Muscle layer of colon (tissue), 2 donors: ENCODE data around the gene NTNG2.
"Not testable (repeated sequence)": the region's sequence is repeated elsewhere in the genome, so short reads cannot be mapped to it uniquely, and the experiment has no call there.

Experiments used
- H3K27ac ChIP-seq: one replicate; pipeline ENCODE4 v1.7.0; 2013; ENCODE audit warnings: low read depth, mild to moderate bottlenecking, low read length, moderate library complexity
- H3K27me3 ChIP-seq, 2 donors: one replicate each; pipeline ENCODE4 v1.7.0; 2013; ENCODE audit warnings: low read length in 2 of 2, mild to moderate bottlenecking in 2 of 2; ENCODE audit not compliant: insufficient read depth in 2 of 2, control insufficient read depth in 1 of 2
- H3K36me3 ChIP-seq: one replicate; pipeline ENCODE4 v1.7.0; 2013; ENCODE audit warnings: mild to moderate bottlenecking, low read length; ENCODE audit not compliant: insufficient read depth
- H3K4me1 ChIP-seq: one replicate; pipeline ENCODE4 v1.7.0; 2013; ENCODE audit warnings: mild to moderate bottlenecking, low read length; ENCODE audit not compliant: insufficient read depth
- H3K4me3 ChIP-seq, 2 donors: one replicate each; pipeline ENCODE4 v1.7.0; 2013; ENCODE audit warnings: low read length in 2 of 2, low read depth in 1 of 2, mild to moderate bottlenecking in 1 of 2, moderate library complexity in 1 of 2
- H3K9ac ChIP-seq: one replicate; pipeline ENCODE4 v1.7.0; 2013; ENCODE audit warnings: low read length
- H3K9me3 ChIP-seq: one replicate; pipeline ENCODE4 v1.7.0; 2013; ENCODE audit warnings: mild to moderate bottlenecking, low read length
- donor health status: abdominal sarcoma.
- donor health status: Adenocarcinoma of cecum.

NTNG2 gene

DNA sequence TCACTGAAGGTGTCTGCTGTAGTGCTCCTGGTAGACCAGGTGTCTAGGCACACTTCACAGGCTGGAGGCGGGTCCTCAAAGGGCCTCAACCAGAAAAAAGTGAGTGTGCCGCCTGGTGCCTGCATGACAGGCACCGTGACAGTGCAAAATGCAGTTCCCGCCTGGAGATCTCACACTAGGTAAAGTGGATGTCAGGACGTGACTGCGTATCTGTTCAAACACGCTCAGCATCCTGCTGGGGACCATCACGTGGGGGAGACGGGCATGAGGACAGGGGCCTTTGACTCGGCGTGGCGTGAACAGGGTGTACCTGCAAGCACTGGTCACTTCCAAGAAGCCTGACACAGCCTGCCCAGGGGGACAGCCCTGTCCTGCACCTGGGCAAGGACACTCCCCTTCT, 32.3 kb upstream of the NTNG2 start:
- Histone ChIP-seq H3K9ac (no peak overlapping the region), H3K36me3 (no peaks in the 10 kb centered on the region), H3K27me3 (peaks cover 15 to 18% of the 10 kb centered on the region in 2 donors)

DNA sequence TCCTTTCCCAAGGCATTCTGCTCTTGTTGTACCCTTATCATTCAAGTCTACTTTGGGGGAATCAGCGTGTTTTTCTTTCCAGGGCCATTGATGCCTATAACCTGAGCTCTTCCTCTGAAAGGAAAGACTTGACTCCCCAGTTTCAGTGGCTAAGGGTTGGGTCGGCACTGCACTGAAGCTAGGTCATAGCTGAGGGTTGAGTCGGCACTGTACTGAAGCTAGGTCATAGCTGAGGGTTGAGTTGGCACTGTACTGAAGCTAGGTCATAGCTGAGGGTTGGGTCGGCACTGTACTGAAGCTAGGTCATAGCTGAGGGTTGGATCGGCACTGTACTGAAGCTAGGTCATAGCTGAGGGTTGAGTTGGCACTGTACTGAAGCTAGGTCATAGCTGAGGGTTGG, 27.8 kb upstream of the NTNG2 start:
- peaks cover 4 to 27% of the 10 kb centered on the region in 2 donors for H3K27me3 ChIP-seq
- not testable (repeated sequence) for H3K36me3 ChIP-seq, H3K4me1 ChIP-seq, H3K9ac ChIP-seq, H3K9me3 ChIP-seq, H3K27ac ChIP-seq, H3K4me3 ChIP-seq

More for the DNA sequence above, 32.3 kb upstream of the NTNG2 start:
- H3K4me1 ChIP-seq = no peaks in the 10 kb centered on the region
- no peaks in the 10 kb centered on the region for H3K9me3 ChIP-seq
- no peak overlapping the region for H3K27ac ChIP-seq
- H3K4me3 ChIP-seq = no peak overlapping the region

DNA sequence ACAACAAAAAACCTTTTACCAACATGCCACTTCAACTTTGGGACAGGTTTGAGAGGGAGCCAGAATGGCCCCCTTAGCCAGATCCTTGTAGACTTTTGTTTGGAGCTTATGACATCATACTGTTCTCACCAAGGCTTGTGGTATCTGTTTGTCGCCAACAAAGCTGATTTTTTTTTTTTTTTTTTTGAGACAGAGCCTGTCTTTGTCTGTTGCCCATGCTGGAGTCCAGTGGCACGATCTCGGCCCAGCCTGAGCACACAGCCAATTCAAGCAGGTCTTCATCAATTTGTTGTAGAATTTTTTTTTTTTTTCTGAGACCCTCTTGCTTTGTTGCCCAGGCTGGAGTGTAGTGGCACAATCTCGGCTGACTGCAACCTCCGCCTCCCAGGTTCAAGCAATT, 26.4 kb upstream of the NTNG2 start:
- Histone ChIP-seq H3K4me3 (no peak overlapping the region), H3K27ac (no peak overlapping the region), H3K9ac (no peak overlapping the region), H3K36me3 (no peaks in the 10 kb centered on the region), H3K4me1 (no peaks in the 10 kb centered on the region), H3K9me3 (no peaks in the 10 kb centered on the region), H3K27me3 (peaks cover 9 to 32% of the 10 kb centered on the region in 2 donors)

DNA sequence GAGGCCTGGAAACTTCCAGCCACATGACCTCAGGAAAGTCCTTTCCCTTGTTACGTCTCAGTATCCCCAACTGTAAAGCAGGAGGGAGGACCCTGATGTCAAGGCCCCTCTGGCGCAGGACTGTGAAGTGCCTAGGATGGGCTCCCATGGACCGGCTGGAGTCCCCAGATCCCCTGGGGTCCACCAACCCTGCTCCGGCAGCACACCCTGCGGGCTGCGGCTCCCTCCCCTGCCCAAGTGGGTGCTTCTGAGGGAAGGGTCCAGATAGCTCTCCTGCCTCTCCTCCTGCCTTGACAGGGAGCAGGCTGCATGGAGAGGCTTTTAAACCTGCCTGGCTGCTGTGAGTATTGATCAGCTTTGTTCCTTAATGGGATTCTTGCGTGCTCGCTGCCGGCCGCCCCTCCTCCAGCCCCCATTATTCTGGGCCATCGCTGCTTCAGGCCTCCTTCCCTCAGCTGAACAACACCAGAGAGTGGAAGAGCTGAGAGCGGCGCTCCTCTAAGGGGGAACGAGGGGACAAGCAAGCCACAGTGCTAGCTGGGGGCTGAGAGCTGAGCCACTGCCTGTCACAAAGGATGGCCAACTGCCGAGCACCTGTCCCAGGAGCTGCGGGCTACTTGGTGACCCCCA, 25.6 kb upstream of the NTNG2 start:
- Histone ChIP-seq H3K27ac (no peak overlapping the region), H3K4me1 (peaks cover under 1% of the 10 kb centered on the region), H3K9ac (no peak overlapping the region), H3K36me3 (no peaks in the 10 kb centered on the region), H3K4me3 (no peak overlapping the region), H3K27me3 (peaks cover 11 to 34% of the 10 kb centered on the region in 2 donors), H3K9me3 (no peaks in the 10 kb centered on the region)

DNA sequence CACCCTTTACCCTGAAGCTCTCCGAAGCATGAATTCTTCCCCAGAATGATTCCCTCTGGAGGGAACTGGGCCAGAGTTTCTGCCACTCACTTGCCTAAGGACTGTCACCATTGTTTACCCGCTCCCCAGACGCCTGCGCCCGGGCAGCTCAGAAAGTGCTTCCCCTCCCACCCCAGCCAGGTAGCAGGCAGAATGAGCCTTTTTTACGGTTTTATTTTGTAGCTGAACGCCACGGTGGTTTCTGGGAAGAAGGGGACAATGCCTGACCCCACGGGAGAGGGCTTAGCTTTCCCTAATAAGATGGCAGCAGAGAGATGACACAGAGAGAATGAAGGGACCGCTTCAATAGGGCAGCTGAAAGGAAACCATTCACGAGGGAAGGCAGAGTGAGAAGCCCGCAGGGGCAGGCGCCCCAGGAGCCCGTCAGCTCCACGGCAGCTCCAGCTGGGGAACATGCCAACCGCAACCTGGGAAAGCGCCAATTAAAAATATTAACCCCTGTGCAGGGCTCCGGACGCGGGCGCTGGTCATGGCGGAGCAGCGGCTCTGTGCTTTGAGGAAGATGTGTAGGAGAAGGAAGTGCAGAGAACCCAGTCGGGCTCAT, 20.4 kb upstream of the NTNG2 start:
- H3K4me3 ChIP-seq = peak overlapping the region in 1 of 2 donors; percentile 15
- H3K27me3 ChIP-seq = peaks cover 21 to 52% of the 10 kb centered on the region in 2 donors

DNA sequence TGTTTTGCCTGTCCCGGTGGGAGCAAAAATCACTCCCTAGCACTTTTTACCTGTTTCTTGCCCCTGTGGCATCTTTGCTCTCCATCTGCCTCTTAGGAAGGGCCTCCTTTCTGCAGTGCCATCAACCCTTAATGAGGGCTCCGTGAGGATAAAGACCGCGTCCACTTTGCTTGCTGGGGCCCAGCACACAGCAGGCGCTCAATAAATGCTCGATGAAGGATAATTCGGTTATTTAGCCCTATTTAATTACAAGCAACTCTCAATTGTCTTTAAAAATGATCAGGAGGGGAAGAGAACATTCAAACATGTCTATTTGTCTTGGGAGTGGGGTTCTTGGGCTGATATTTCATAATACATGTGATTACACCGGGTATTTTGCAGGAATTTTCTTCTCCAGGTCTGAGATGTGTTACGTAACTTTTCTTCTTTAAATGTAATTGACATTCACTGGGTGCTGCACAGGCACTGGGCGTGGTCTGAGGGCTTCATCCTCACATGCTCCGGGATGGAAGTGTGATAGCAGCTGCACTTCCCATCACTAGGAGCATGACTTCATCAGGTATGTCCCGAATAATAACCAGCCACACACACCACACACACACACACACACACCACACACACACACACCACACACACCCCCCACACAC, 19.8 kb upstream of the NTNG2 start:
- peak overlapping the region in 1 of 2 donors; percentile 15 for H3K4me3 ChIP-seq
- no peak overlapping the region for H3K9ac ChIP-seq
- no peak overlapping the region for H3K27ac ChIP-seq
- H3K36me3 ChIP-seq = no peaks in the 10 kb centered on the region
- peaks cover 21 to 55% of the 10 kb centered on the region in 2 donors for H3K27me3 ChIP-seq
- no peaks in the 10 kb centered on the region for H3K9me3 ChIP-seq
- peaks cover 6% of the 10 kb centered on the region for H3K4me1 ChIP-seq

More for the DNA sequence above, 20.4 kb upstream of the NTNG2 start:
- H3K27ac ChIP-seq = no peak overlapping the region
- H3K4me1 ChIP-seq = peaks cover 6% of the 10 kb centered on the region
- no peaks in the 10 kb centered on the region for H3K36me3 ChIP-seq
- no peaks in the 10 kb centered on the region for H3K9me3 ChIP-seq
- H3K9ac ChIP-seq = no peak overlapping the region

DNA sequence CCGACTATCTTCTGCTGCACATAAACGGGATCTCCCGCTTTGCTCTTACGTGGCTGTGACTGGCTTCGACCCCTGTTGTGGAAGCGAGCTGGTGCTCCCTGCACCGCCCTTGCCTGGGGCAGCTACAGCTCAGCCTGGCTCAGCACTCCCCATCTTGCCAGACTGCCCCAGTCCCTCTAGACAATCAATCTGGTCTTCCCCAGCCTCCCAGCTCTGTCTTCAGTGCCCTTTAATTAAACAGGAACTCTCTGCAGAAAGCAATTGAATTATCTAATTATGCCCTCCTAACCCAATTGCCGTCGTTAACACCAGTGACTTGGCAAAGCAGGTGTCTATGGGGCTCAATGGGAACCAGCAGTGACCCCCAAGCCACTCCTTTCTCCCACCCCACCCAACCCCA, 18.9 kb upstream of the NTNG2 start:
- Histone ChIP-seq H3K9ac (no peak overlapping the region), H3K27me3 (peaks cover 21 to 54% of the 10 kb centered on the region in 2 donors), H3K27ac (no peak overlapping the region)

DNA sequence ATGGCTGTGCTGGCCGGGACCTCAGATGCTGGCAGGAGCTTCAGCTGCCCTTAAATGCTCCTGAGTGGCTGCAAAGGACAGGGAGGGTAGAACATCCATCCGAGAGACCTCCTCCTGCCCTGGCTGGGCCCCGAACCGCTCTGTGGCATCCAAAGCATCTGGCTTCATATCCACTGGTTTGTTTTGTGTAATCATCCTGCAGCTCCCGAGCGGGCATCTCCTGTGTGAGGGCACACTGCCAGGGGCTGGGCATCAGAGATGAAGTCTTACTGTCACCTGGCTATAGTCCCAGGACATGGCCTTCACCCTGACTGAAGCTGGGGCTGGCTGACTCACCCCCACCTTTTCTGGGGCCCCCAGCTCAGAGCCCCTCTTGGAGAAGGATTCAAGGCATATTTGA, 18.5 kb upstream of the NTNG2 start:
- no peaks in the 10 kb centered on the region for H3K36me3 ChIP-seq
- H3K27me3 ChIP-seq = peaks cover 21 to 54% of the 10 kb centered on the region in 2 donors
- no peaks in the 10 kb centered on the region for H3K9me3 ChIP-seq
- H3K9ac ChIP-seq = no peak overlapping the region
- no peak overlapping the region for H3K4me3 ChIP-seq
- H3K4me1 ChIP-seq = peaks cover 6% of the 10 kb centered on the region
- no peak overlapping the region for H3K27ac ChIP-seq

More for the DNA sequence above, 18.9 kb upstream of the NTNG2 start:
- no peaks in the 10 kb centered on the region for H3K9me3 ChIP-seq
- no peaks in the 10 kb centered on the region for H3K36me3 ChIP-seq
- peaks cover 6% of the 10 kb centered on the region for H3K4me1 ChIP-seq
- no peak overlapping the region for H3K4me3 ChIP-seq

DNA sequence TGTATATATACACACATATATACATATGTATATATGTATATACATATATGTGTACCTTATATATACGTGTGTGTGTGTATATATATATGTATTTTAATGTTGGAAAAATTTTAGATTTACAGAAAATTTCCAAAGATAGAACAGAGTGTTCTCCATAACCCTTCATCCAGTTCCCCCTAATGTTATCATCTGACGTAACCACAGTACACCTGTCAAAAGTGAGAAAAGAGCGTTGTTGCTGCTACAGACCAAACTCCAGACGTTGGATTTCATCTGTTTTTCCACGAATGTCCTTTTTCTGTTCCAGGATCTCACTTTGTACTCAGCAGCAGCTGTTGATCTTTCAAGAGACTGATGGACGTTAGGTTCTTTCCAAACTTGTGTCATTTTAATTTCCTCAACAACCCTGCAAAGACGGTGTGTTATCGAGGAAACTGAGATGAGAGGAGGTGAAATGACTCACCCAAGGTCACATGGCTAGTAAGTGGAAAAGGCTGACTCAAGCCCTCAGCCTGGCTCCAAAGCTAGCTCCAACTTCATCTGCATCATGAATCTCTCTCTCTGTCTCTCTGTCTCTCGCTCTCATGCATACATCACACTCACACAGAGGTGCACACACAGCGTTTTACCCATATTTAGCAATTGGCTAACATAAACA, 17.0 kb upstream of the NTNG2 start:
- Histone ChIP-seq H3K4me3 (no peak overlapping the region), H3K36me3 (no peaks in the 10 kb centered on the region), H3K27ac (no peak overlapping the region), H3K4me1 (peaks cover 6% of the 10 kb centered on the region), H3K9me3 (no peaks in the 10 kb centered on the region), H3K27me3 (peaks cover 18 to 53% of the 10 kb centered on the region in 2 donors), H3K9ac (no peak overlapping the region)

DNA sequence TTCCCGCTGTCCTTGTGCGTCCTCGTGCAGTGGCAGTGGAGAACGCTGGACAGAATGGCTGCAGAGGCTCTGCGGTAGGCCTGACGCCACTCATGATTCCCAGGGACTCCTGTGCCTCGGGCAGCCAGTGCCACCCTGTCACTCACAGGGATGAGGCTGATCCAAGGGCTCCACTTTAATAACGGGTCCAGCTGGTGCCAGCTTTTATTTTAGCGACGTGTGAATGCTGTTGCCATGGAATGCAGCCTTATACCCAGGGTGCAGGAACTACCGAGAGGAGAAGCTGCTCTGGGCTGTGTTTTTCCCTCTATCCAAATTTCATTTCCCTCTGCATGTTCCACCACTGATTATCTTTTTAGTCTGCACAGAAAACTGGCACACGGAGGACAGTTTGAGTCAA, 15.8 kb upstream of the NTNG2 start:
- H3K9me3 ChIP-seq = no peaks in the 10 kb centered on the region
- H3K4me1 ChIP-seq = peaks cover 6% of the 10 kb centered on the region
- H3K9ac ChIP-seq = no peak overlapping the region
- no peaks in the 10 kb centered on the region for H3K36me3 ChIP-seq
- no peak overlapping the region for H3K4me3 ChIP-seq
- H3K27me3 ChIP-seq = peaks cover 10 to 51% of the 10 kb centered on the region in 2 donors
- no peak overlapping the region for H3K27ac ChIP-seq

DNA sequence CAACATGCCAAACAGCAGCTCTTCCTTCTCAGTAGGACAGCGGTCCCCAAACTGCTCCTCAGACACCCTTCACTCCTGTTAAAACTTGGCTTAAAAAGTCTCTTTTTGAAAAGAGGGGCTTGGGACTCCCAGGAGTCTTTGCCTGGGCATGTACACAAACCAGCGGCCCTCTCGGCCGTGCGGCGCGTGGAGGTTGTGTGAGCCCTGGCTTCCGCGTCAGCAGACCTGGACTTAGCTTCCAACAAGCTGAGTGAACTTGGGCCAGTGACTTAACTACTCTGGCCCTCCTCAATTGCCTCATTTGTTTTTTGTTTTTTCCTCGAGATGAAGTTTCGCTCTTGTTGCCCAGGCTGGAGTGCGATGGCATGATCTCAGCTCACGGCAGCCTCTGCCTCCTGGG, 15.3 kb upstream of the NTNG2 start:
- Histone ChIP-seq H3K27ac (no peak overlapping the region), H3K4me3 (no peak overlapping the region), H3K4me1 (peaks cover 2% of the 10 kb centered on the region), H3K9ac (no peak overlapping the region), H3K36me3 (no peaks in the 10 kb centered on the region), H3K9me3 (no peaks in the 10 kb centered on the region), H3K27me3 (peaks cover 10 to 46% of the 10 kb centered on the region in 2 donors)
